ENCODE results near the gene TSLP.

DNA sequence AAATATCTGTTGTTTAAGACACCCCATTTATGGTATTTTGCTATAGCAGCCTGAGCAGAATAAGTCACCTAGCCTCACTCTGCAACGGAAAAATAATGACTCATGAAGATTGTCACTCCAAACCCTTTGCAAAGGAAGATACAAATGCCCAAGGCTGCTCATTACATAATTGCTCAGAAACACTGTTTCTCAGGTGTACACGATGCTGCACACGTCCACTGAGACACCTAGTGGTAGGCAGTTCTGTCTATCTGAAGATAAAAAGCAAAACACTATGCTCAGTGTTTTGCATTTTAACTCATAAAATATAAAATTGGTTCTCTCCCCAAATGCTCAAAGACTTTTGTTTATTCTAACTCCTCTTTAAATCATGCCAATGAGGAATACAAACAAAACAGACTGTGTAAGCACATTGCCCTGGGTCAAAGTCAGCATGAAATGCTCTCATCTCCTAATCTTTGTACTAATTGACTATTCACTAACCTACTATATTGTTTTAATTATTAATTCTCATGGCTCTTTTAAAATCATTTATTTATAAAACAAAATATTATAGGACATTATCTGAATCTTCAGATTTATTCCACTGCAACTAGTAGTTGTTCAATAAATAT lies 7.7 kb upstream of the TSLP start:
- no peak for TF ChIP-seq EZH2phosphoT487 (IDR thresholded peaks at IDR 0.05; ENCODE audit: borderline replicate concordance, low read depth, low read length)
- TF ChIP-seq, protein P1, sequence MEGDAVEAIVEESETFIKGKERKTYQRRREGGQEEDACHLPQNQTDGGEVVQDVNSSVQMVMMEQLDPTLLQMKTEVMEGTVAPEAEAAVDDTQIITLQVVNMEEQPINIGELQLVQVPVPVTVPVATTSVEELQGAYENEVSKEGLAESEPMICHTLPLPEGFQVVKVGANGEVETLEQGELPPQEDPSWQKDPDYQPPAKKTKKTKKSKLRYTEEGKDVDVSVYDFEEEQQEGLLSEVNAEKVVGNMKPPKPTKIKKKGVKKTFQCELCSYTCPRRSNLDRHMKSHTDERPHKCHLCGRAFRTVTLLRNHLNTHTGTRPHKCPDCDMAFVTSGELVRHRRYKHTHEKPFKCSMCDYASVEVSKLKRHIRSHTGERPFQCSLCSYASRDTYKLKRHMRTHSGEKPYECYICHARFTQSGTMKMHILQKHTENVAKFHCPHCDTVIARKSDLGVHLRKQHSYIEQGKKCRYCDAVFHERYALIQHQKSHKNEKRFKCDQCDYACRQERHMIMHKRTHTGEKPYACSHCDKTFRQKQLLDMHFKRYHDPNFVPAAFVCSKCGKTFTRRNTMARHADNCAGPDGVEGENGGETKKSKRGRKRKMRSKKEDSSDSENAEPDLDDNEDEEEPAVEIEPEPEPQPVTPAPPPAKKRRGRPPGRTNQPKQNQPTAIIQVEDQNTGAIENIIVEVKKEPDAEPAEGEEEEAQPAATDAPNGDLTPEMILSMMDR (conservative IDR thresholded peaks at IDR 0.05; ENCODE audit: low read length): peak; percentile 78

Data from OCI-LY7 (cell line).